HepG2 (cell line): ENCODE measurements around the gene SCYL1. TPM values are rescaled to one million over a fixed set of nuclear protein-coding genes. Genes with fewer than 3 reads are reported as not detected.
A peak's percentile ranks its signal among the peaks of the same experiment; 100 is the strongest.

Experiments
- MYC ChIP-seq: sonication (generic); formaldehyde crosslinking; IDR thresholded peaks from 2 replicates; pipeline ENCODE4 v1.9.0; 2021; ENCODE audit warnings: missing genetic modification reagents, borderline replicate concordance
- ZNF292 ChIP-seq: sonication (generic); formaldehyde crosslinking; IDR thresholded peaks from 2 replicates; pipeline ENCODE4 v1.8.1; 2022; ENCODE audit warnings: mild to moderate bottlenecking, low read depth, missing genetic modification reagents, borderline replicate concordance
- ZNF30 ChIP-seq: sonication (generic); formaldehyde crosslinking; IDR thresholded peaks from 2 replicates; pipeline ENCODE4 v1.5.0; 2020; ENCODE audit warnings: mild to moderate bottlenecking, missing genetic modification reagents
- polyA plus RNA-seq, 8 experiments: library from polyadenylated mRNA; depleted of rRNA in 3 of 8; stranded (reverse) in 7 of 8; unstranded in 1 of 8; fragments of >200 nt; fragmentation: Illumina TruSeq in 4 of 8; extraction: Trizol in 4 of 8; gene quantifications; 2 replicates each; pipeline versions ENCODE4 v1.2.1 to v1.2.3, GENCODE V29; 2011 to 2016; ENCODE audit warnings: low read depth in 4 of 8, missing spikeins in 1 of 8, mixed read lengths in 1 of 8; ENCODE audit not compliant: insufficient read depth in 1 of 8
- total RNA-seq, 5 experiments: library from RNA; depleted of rRNA; stranded (reverse); fragments of >200 nt; fragmentation: Illumina TruSeq; extraction: Trizol; gene quantifications; 2 replicates each; pipeline ENCODE4 v1.2.3, GENCODE V29; 2016; ENCODE audit warnings: low read depth in 1 of 5
- TF ChIP-seq, protein P1 (sequence below): sonication (generic); formaldehyde crosslinking; IDR thresholded peaks from 2 replicates; pipeline ENCODE4 v1.5.1; 2020; ENCODE audit warnings: mild to moderate bottlenecking, missing genetic modification reagents
- TF ChIP-seq, protein P2 (sequence below): sonication (generic); formaldehyde crosslinking; IDR thresholded peaks from 2 replicates; pipeline ENCODE4 v1.5.1; 2020; ENCODE audit warnings: missing genetic modification reagents, mild to moderate bottlenecking, borderline replicate concordance
- TF ChIP-seq, protein P3 (sequence below): sonication (generic); formaldehyde crosslinking; IDR thresholded peaks from 2 replicates; pipeline ENCODE4 v1.8.0; 2022; ENCODE audit warnings: missing genetic modification reagents, mild to moderate bottlenecking, moderate library complexity, borderline replicate concordance
- TF ChIP-seq, protein P4 (sequence below): sonication (generic); formaldehyde crosslinking; IDR thresholded peaks from 2 replicates; pipeline ENCODE4 v1.5.0; 2020; ENCODE audit warnings: mild to moderate bottlenecking, missing genetic modification reagents
- TF ChIP-seq, protein P5 (sequence below): sonication (generic); formaldehyde crosslinking; IDR thresholded peaks from 2 replicates; pipeline ENCODE4 v1.4.0; 2020; ENCODE audit warnings: low read depth, mild to moderate bottlenecking, missing genetic modification reagents
- TF ChIP-seq, protein P6 (sequence below): sonication (generic); formaldehyde crosslinking; IDR thresholded peaks from 2 replicates; pipeline ENCODE4 v1.5.0; 2020; ENCODE audit warnings: missing genetic modification reagents
- TF ChIP-seq, protein P7 (sequence below): sonication (generic); formaldehyde crosslinking; IDR thresholded peaks from 2 replicates; pipeline ENCODE4 v1.4.0; 2020; ENCODE audit warnings: missing genetic modification reagents, borderline replicate concordance

SCYL1 gene
- total and polyA plus RNA-seq, 2 of the 13 experiments (the other 11 are each of a cell fraction or from before 2014, with no cell fraction given) = 65.9 to 103 TPM

DNA sequence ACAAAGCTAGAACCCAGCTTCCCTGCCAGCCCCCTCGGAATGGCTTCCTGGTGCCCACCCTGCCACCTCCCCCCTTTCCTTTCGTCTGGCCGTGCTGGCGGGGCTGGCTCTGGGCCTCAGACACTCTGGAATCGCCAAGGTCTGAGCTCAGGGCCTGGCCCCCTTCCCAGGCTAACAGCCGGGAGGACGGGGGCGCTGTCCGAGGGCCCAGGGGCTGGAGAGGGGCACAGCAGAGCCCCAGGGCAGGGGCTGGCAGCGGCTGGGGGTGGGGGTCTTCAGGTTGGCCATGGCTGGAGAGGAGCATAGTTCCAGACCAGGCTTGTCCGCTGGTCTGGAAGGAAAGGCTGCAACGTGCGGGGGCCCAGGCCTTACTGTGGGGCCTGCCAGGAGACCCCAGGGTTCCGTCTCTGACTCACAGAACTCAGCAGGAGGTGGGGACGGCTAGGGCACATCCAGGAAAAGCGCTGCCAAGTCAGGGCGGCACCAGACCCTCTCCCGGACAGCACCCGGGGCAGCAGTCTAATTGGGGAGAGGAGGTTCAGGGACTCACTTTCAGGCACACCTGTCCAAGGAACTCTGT is 34.1 kb downstream of the SCYL1 start (continued):
- TF ChIP-seq, protein P1, sequence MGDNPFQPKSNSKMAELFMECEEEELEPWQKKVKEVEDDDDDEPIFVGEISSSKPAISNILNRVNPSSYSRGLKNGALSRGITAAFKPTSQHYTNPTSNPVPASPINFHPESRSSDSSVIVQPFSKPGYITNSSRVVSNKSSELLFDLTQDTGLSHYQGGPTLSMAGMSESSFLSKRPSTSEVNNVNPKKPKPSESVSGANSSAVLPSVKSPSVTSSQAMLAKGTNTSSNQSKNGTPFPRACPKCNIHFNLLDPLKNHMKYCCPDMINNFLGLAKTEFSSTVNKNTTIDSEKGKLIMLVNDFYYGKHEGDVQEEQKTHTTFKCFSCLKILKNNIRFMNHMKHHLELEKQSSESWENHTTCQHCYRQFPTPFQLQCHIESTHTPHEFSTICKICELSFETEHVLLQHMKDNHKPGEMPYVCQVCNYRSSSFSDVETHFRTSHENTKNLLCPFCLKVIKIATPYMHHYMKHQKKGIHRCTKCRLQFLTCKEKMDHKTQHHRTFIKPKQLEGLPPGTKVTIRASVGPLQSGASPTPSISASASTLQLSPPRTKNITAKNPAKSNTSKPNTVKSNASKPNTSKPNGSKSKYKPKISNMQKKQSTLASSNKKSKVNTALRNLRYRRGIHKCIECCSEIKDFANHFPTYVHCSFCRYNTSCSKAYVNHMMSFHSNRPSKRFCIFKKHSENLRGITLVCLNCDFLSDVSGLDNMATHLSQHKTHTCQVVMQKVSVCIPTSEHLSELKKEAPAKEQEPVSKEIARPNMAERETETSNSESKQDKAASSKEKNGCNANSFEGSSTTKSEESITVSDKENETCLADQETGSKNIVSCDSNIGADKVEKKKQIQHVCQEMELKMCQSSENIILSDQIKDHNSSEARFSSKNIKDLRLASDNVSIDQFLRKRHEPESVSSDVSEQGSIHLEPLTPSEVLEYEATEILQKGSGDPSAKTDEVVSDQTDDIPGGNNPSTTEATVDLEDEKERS = 0 out of 2 replicates have a peak, but pooled peaks have one; percentile 61
- no peak for TF ChIP-seq ZNF292 (CRISPR knock-in tag)
- TF ChIP-seq MYC (CRISPR knock-in tag) = 0 out of 2 replicates have a peak, but pooled peaks have one; percentile 16
- TF ChIP-seq, protein P2, sequence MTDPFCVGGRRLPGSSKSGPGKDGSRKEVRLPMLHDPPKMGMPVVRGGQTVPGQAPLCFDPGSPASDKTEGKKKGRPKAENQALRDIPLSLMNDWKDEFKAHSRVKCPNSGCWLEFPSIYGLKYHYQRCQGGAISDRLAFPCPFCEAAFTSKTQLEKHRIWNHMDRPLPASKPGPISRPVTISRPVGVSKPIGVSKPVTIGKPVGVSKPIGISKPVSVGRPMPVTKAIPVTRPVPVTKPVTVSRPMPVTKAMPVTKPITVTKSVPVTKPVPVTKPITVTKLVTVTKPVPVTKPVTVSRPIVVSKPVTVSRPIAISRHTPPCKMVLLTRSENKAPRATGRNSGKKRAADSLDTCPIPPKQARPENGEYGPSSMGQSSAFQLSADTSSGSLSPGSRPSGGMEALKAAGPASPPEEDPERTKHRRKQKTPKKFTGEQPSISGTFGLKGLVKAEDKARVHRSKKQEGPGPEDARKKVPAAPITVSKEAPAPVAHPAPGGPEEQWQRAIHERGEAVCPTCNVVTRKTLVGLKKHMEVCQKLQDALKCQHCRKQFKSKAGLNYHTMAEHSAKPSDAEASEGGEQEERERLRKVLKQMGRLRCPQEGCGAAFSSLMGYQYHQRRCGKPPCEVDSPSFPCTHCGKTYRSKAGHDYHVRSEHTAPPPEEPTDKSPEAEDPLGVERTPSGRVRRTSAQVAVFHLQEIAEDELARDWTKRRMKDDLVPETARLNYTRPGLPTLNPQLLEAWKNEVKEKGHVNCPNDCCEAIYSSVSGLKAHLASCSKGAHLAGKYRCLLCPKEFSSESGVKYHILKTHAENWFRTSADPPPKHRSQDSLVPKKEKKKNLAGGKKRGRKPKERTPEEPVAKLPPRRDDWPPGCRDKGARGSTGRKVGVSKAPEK (CRISPR knock-in tag) = no peak
- TF ChIP-seq, protein P3, sequence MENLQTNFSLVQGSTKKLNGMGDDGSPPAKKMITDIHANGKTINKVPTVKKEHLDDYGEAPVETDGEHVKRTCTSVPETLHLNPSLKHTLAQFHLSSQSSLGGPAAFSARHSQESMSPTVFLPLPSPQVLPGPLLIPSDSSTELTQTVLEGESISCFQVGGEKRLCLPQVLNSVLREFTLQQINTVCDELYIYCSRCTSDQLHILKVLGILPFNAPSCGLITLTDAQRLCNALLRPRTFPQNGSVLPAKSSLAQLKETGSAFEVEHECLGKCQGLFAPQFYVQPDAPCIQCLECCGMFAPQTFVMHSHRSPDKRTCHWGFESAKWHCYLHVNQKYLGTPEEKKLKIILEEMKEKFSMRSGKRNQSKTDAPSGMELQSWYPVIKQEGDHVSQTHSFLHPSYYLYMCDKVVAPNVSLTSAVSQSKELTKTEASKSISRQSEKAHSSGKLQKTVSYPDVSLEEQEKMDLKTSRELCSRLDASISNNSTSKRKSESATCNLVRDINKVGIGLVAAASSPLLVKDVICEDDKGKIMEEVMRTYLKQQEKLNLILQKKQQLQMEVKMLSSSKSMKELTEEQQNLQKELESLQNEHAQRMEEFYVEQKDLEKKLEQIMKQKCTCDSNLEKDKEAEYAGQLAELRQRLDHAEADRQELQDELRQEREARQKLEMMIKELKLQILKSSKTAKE (CRISPR knock-in tag) = no peak
- TF ChIP-seq, protein P4, sequence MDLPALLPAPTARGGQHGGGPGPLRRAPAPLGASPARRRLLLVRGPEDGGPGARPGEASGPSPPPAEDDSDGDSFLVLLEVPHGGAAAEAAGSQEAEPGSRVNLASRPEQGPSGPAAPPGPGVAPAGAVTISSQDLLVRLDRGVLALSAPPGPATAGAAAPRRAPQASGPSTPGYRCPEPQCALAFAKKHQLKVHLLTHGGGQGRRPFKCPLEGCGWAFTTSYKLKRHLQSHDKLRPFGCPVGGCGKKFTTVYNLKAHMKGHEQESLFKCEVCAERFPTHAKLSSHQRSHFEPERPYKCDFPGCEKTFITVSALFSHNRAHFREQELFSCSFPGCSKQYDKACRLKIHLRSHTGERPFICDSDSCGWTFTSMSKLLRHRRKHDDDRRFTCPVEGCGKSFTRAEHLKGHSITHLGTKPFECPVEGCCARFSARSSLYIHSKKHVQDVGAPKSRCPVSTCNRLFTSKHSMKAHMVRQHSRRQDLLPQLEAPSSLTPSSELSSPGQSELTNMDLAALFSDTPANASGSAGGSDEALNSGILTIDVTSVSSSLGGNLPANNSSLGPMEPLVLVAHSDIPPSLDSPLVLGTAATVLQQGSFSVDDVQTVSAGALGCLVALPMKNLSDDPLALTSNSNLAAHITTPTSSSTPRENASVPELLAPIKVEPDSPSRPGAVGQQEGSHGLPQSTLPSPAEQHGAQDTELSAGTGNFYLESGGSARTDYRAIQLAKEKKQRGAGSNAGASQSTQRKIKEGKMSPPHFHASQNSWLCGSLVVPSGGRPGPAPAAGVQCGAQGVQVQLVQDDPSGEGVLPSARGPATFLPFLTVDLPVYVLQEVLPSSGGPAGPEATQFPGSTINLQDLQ (CRISPR knock-in tag) = 0 out of 2 replicates have a peak, but pooled peaks have one; percentile 44
- TF ChIP-seq, protein P5, sequence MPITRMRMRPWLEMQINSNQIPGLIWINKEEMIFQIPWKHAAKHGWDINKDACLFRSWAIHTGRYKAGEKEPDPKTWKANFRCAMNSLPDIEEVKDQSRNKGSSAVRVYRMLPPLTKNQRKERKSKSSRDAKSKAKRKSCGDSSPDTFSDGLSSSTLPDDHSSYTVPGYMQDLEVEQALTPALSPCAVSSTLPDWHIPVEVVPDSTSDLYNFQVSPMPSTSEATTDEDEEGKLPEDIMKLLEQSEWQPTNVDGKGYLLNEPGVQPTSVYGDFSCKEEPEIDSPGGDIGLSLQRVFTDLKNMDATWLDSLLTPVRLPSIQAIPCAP = no peak
- no peak for TF ChIP-seq ZNF30 (CRISPR knock-in tag)
- TF ChIP-seq, protein P6, sequence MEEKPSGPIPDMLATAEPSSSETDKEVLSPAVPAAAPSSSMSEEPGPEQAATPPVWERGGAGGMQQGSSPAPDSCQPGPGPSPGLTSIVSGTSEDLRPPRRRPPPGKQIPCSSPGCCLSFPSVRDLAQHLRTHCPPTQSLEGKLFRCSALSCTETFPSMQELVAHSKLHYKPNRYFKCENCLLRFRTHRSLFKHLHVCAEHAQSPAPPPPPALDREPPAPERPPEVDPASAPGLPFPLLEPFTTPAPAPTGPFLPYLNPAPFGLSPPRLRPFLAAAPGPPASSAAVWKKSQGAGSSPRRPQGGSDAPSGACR (CRISPR knock-in tag) = no peak
- TF ChIP-seq, protein P7, sequence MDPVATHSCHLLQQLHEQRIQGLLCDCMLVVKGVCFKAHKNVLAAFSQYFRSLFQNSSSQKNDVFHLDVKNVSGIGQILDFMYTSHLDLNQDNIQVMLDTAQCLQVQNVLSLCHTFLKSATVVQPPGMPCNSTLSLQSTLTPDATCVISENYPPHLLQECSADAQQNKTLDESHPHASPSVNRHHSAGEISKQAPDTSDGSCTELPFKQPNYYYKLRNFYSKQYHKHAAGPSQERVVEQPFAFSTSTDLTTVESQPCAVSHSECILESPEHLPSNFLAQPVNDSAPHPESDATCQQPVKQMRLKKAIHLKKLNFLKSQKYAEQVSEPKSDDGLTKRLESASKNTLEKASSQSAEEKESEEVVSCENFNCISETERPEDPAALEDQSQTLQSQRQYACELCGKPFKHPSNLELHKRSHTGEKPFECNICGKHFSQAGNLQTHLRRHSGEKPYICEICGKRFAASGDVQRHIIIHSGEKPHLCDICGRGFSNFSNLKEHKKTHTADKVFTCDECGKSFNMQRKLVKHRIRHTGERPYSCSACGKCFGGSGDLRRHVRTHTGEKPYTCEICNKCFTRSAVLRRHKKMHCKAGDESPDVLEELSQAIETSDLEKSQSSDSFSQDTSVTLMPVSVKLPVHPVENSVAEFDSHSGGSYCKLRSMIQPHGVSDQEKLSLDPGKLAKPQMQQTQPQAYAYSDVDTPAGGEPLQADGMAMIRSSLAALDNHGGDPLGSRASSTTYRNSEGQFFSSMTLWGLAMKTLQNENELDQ (CRISPR knock-in tag) = no peak
